Right kidney (tissue), 1 donor: Measurements from ENCODE around the gene NHSL2.

ENCODE experiments used
- DNase-seq: peaks from one replicate; pipeline ENCODE4 v3.0.0-alpha.2; 2016

Gene NHSL2

DNA sequence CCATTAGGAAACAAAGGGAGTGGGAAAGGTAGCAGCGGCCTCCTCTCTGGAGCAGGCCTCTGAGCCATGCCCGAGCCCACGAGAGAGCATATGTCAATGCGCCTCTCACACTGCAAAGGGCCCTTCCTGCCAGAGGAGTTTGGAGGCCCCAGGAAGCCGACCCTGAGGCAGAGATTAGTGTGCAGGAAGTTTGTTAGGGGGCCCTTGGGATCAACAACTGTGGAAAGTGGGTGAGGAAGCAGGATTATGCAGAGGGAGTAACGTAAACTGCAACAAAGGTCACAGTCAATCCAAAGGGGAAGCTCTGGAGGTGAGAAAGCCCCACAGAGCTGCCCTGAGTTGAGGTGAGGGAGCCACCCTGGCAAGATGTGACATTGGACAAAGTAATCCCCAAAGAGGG lies 203.7 kb downstream of the NHSL2 start:
- no peak for DNase-seq

DNA sequence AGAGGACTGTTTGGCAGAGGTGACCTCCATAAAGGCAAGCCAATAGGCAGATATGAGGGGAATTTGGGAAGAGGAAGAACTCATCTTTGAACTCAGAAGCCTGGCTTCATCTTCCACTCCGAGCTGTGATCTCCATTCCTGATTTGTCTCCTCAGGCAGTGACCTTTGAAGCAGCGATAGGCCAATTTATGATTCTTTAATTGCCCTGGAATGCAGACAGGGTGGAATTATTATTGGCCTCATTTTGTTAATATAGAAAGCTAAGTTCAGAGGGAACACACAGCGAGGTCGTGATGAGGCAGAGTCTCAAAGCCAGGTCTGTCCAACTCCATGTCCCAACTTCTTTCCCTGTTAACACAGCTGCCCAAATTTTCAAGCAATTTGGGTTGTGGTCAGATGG lies 204.2 kb downstream of the NHSL2 start:
- no peak for DNase-seq

DNA sequence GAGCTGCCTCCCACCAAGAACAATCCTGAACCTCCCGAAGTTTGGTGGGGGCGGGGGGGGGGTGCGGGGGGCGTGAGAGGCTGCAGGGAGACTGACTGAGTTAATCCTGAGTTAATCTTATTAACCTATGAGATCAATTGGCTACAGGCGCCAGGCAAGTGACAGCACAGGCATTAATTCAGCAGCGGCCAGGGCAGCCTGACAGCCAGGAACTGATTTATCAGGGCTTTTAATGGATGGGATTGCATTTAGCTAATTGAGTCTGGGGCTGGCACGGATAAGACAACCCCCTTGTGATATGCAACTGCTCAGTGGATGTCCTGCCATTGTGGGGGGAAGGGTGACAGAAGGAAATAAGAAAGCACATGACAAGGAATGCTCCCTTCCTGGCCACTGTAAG lies 204.7 kb downstream of the NHSL2 start:
- DNase-seq = no peak

DNA sequence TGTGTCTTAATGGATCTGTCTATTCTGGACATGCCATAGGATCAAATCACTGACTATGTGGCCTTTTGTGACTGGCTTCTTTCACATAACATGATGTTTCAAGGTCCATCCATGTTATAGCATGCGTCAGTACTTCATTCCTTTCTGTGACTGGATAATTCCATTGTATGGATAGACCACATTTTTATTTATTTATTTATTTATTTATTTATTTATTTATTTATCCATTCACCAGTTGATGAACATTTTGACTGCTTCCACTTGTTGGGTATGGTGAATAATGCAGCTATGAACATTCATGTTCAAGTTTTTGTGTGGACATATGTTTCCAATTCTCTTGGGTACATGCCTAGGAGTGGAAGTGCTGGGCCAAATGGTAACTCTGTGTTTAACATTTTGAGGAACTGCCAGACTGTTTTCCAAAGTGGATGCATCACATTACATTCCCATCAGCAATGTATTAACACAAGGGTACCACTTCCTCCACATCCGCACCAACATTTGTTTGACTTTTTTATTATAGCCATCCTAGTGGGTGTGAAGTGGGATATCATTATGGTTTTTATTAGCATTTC lies 207.1 kb downstream of the NHSL2 start:
- no peak for DNase-seq

DNA sequence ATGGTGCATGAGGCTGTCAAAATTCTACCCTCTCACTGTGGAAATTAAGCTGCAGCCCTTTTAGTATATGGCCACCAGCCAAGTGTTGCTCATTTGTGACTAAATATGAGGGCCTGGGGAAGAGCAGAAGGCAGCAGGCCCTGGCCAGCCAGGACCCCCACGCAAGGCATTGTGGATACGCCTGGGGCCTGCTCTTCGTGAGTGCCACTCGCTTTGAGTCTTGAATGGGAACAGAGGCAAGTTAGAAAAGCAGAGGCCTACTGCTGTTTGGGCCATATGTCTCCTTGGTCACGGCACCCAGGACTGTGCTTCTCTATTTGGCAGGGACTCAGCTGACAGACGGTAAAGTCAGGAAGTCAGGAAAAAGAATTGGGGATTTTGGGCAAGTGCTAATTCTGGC lies 210.2 kb downstream of the NHSL2 start:
- no peak for DNase-seq

DNA sequence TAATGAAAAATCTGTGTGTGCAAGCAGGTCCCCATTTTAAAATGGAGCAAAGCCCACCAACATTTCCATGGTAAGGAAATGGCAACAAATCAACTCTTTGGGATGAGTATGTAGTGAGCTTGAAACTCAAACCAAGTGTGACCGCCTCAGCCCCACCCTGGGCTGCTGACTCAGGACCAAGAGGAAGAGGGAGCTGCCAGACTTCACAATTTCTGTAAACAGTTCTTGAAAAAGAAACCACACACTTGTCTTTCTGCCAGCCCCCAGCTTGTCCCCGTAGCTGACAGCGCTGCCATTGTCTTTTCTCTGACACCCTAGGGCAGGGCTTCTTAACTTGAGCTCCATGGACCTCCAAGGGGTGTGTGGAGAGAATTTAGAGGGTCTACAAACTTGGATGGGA lies 210.7 kb downstream of the NHSL2 start:
- no peak for DNase-seq

DNA sequence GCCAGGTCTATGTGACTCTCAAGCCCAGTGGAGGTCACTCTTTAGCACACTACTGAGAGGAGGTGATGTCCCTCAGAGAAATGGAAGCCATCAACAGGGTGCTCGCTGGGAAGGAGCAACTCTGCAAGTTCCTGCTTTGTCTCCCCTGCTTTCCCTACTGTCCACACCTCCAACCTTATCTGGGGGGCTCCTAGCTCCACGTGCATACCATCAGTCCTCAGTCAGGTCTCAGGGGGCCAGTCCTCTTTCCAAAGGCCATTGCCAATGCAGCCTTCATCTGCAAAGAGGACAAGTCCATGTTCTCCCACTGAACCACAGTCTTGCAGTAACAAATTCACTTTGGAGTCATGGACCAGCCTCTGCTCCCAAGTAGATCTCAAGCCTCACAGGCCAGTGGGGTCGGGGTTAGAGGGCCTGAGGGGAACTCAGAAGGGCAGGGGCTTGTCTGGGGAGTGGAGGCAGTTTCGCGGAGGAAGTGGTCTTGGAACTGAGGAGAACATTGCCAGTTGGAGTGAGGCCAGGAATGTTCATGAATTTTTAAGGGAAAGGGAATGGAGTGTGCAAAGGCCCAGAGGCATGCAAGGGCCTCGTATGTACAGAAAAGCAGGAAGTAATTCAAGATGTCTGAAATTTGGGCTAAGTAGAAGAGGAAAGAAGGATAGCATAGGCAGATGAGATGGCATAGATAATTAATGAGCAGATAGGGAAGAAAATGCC lies 212.1 kb downstream of the NHSL2 start:
- DNase-seq = no peak

DNA sequence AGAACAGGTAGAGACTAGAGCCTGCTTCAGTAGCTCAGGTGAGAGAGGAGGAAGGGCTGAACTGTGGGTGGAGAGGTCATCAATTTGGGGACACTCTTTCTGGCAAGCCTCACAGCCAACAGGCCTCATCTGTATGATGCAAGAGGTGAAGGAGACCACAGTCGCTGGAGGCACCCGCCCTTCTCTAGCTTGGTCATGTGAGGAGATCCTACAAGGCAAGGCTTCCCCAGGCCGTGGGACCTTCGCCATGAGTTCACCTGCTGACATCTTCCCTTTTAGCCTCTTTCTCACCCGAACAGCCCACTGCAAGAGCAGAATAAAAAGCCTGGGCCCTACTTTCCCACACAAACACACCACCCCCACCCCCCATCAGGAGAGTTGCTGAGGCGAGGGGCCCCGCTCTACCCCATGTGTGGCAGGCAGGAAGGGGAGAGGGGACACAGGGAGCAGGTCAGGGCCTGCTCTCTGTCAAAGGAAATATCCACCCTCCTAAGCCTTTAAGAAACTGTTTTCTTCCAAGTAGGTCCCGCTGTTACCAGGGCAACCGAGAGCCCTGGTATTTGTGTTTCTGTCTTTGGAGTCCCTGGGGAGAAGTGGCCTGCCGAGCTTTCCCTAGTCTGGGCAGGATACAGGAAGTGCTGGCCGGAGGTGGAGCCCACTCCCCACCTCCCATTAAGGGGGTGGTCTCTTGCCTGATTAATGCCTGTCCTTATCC lies 213.0 kb downstream of the NHSL2 start:
- peak; percentile 52 for DNase-seq

DNA sequence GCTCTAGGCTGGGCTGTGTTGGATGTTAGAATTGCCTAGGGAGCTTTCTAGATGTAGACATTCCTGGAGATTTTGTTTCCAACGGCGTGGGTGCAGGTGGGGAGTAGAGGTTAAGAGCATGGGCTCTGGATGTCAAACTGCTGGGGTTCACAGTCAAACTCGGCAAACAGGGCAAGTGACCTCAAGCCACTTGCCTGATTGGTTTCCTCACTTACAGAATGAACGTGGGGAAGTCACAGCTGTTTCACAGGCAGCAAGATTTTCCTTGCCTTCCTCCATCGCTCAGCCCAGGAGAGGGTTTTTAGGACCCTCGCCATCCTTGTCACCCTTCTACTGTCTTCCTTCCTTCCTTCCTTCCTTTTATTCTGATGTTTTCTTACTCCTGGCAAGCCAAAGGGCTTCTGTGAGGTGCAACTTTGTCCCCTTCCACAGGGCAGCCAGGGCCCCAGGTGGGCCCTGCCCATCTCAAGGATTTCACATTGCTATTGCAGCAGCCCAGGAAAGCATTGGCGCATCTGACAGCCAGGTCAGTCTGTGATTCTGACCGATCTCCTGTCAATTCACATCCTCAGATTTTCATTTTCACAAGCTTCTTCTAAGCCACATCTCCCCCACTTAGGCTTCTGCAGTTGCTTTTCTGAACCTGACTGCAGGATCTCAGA lies 214.0 kb downstream of the NHSL2 start:
- DNase-seq = no peak

DNA sequence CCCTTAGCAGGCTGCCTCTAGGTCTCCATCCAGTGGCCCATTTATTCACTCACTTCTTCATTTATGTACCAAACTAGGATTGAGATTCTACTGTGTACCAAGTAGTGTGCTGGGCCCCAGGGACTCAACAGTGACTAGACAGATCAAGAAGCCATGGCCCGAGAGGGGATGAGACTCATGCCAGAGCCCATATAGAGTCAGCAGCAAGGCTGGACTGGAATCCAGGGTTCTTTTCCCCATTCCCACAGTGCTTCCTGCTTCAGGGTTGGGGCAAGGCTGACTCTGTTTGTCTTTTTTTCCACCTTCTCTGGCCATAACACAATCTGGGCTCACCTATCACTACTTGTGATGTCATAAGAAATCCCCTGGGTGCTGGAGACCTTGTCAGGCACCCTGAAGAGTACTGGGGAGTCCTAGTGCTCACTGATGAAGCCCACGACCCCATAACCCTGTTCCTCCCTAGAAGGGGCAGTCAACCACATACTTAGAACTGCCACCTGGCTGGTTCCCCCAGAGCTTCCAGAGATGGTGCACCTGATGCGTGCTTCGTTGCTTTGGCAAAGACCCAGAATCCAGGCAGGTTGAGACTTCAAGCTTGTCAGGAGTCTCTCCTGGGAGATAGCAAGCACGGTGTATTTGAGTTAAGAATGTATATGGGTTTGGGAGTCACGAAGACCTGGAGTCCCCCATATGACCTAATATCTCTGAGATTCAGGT lies 214.8 kb downstream of the NHSL2 start:
- DNase-seq = no peak

DNA sequence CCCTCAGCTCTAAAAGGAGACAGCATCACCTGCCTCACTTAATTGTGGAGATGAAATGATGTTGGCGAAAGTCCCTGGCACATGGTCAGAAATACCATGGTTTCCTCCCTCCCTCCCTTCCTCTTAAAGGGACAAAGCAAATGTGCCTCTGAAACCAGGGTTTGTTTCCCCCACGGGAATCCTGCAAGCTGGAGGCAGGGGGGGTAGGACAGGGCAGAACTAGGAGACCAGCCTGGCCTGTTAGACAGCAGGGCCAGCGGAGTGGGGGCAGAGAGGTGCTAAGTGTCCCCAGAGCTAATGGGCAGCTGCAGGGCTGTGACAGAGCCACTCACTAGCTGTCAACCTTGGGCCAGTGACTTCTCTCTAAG lies 215.4 kb downstream of the NHSL2 start:
- DNase-seq = no peak

DNA sequence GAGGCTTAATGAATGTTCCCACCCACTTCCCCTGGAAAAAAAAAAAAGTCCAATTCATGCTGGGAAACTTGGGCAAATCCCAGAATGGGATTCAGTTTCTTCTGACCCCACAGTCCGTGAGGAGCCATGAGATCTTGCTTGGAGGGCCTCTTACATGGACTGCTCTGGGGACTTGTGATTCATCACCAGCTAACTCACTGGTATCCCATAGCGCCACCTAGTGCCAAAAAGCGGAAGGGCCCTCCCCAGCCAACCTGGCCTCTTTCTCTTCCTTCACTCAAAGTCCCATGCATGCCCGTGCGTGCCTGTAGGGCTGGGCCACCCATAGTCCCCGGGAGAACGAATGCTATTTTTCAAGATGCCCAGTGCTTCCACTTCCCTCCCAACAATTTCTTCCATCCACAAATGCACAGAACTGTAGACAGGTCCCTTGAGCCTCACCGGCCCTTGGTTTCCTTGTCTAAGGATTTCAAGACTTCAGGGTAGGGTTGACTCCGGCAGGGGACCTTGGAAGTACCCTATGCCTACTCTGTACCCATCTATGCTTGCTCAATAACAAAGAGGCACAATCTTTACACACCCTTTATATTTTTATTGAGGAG lies 216.0 kb downstream of the NHSL2 start:
- peak; percentile 56 for DNase-seq

DNA sequence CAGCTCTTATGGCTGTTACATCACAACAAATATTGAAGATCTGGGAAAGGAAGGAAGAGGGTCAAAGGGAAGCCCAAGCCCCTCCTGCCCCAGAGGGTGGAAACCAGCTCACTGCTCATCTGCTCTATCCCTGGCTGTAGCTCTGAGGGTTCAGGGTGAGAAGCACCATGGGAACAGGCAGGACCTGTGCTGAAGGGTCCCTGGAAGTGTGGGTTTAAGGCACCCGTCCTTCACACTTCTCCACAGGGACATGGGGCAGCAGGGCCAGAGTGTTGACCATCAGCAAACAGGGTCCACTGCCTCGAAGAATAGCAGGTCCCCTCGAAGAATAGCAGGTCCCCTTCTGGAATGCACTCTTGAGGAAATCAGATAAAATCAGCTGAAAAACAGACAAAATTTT lies 216.7 kb downstream of the NHSL2 start:
- no peak for DNase-seq

DNA sequence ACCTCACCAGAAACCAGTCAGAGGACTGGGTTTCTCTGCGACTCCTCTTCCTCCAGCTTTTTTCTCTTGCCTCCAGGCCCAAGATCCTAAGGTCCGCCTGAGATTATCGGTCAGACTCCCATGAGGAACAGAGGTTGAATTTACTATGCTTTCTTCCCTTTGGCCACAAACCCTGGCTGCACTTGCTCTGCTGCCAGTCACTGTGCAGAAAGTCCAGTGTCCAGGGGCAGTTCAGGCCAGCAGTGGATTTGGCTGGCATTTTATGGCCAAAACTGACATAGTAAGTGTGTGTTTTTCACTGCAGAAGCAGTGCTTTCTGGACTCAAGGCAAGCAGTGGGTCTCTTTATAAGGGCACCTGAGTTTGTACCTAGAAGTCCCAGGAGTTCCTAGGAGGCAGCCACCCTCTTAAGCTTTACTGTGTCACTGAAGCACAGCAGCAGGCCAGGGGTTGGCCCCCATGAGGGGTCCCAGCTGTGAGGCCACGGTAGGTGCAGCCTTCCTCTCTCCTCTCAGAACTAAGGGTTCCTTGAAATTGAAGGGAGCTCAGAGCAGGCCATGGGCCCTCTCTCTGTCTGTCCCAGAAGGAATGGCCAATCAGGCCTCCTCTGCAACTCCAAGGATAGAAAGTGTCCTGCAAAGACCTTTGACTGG lies 217.7 kb downstream of the NHSL2 start:
- DNase-seq = no peak

DNA sequence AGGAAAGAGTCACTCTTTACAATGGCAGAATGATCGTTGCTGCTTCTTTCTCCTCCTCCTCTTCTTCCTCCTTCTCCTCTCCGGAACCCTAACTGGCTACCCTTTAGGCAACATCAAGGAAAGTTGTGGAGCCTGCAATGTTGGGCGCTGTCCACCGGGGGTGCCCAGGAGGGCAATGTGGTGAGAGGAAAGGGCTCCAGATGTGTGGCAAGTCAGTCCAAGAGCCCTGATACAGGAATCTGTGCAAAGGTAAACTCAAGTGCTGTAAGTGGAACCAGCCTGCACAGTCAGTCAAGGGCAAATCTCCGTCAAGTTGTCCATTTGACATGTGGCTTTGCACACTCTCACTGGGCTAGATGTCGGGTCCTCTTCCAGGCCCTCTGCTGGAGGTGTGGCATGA lies 218.2 kb downstream of the NHSL2 start:
- no peak for DNase-seq

DNA sequence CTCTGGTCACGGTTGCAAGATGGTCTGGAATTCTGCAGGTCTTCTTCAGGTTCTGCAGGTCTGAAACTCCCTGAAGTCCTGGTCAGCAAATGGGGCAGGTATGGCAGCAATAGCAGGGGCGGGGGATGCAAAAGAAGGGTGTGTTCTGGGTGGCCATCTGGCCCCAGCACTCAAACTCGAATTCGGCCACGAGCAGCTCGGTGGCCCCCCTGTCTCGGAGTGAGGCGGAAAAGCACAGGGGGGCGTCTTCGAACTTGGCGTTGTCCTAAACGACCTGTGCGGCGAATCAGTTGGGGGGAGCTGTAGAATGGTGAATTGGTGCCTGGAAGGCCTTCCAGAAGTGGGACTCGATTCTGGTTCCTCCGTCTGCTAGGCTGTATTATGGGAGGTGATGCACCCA lies 219.0 kb downstream of the NHSL2 start:
- DNase-seq = no peak

DNA sequence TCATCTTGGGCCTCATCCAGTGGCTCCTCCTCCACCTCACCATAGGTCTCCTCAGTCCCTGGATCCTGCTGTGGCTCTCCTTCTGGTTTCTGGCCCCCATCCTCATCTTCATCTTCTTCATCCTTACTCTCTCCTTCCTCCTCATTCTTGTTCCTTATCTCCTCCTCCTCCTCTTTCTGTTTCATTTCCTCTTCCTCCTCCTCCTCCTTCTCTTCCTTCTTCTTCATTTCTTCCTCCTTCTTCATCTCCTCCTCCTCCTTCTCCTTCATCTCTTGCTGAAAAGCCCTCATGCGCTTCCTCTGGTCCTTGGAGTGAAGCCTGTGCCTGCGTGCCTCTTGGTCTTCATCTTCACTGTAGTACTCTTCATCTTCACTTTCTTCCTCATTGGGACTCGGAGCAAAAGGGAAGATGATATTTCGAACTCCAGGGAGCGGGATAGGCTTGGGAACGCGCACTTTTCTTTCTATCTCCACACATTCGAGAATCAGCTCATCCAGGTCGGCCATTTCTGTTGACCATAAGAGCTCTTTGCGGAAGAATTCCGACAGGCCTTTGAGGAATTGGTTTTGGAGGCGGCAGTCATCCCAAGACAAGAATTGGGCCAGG lies 219.6 kb downstream of the NHSL2 start:
- no peak for DNase-seq

DNA sequence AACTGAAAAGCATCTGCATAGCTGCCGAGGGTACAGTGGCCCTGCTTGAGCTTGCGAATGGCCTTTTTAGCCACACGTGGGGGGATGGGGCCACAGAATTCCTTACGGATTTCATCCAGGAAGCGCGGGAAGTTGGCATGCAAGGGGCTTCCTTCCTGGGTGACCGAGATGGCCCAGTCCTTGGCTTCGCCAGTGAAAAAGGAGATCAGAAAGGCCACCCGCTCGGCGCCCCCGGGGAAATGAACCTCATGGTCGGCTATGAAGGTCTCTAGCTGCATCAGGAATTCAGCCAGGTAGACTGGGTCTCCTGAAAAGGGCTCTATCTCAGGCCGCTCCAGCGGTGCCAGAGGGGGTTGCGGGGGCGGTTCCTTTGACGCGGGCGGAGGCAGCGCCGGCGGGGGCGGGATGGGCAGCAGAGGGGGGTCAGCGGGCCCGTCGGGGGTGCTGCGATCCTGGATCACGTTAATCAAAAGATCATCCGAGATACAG lies 220.2 kb downstream of the NHSL2 start:
- no peak for DNase-seq

DNA sequence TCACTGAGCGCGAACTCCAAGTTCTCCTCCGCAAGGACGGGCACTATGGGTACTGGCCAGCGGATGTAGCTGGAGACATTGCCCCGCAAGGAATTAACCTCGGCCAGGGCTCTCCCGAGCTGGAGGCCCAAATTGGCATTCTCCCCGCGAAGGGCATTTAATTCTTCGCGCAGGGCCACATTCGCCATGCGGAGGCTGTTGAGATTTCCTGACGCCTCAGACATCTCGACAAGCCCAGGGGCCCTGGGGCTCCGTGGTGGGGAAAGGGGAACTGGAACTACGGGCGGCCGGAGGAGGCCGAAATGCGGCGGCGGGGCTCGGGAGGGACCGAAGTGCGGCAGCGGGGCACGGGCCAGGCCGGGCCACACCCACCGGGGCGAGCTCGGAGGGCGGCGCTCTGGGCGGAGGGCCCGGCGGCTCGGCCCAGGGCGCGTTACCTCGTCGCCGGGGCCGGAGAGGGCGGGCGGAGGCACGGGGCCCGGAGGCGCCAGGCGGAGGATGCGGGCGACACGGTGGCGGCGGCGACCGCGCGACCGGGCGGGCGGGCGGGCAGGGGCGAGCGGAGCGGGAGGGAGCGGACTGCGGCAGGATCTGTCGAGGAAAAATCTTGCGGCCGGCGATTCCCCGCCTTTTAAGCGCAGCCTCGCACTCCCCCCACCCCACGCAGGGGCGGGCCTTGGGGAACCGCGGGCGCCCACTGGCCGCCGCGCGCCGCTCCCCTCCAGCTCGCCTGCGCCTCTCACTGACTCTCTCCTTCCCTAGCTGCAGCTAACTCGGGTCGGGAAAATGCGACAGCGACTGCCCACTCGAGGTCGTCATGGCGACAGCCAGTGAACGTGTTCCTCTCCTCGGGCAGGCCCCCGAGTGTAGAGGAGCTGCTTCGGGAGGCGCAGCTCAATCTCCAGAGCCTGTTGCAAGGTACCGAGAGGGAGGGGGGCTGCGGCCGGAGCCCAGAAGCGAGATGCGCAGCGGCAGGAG lies 221.0 kb downstream of the NHSL2 start, which contains the start of gene RTL5:
Gene RTL5, minus strand, starts transcription at position 599 of the 978 bp plus-strand sequence.
- peak; percentile 69 for DNase-seq

DNA sequence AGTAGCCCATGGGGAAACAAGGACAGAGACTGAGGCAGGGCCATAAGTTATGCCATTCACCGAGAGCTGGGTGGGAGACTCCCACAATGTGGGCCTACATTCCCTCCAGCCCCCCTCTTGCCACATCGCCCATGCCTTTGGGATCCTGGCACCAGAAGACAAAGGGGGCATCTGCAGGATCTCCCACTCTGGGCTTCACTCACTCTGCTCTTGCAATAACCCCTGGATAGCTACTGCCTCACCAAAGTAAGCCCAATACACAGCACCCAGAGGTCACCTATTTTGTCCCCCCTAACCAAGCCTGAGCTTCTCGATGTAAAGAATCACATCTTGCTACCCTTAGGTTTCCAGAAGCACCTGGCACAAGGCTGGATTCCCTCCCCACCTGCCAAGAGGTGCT lies 221.8 kb downstream of the NHSL2 start:
- no peak for DNase-seq
